Measurements from ENCODE around the gene MLLT3.

The MLLT3 gene

GRCh38 chr9:20569525-20569924 is 52.8 kb downstream of the MLLT3 start:
- POLR2A ChIA-PET: no interaction called here
- CTCF ChIA-PET: interaction anchor here (1.7 kb wide), 1 partner anchor 21 kb away, joined by 3 read pairs; no protein-coding TSS in a partner anchor
- DNase-seq (ENCODE audit: low read depth, low spot score): no peak
- H3K4me3 ChIP-seq (ENCODE audit: low read depth, low read length): no peak overlapping the region
- TF ChIP-seq CTCF (IDR thresholded peaks at IDR 0.05; ENCODE audit: insufficient read depth, low read length, missing control alignments): no peak

- ChIA-PET CTCF (interaction anchor here (1.7 kb wide), 1 partner anchor 22 kb away, joined by 3 read pairs; no protein-coding TSS in a partner anchor), POLR2A (no interaction called here)
- DNase-seq (ENCODE audit: low read depth, low spot score): no peak
- TF ChIP-seq CTCF (IDR thresholded peaks at IDR 0.05; ENCODE audit: insufficient read depth, low read length, missing control alignments): no peak
- H3K4me3 ChIP-seq (ENCODE audit: low read depth, low read length): no peak overlapping the region
Measured at GRCh38 chr9:20568400-20568799, 53.9 kb downstream of the MLLT3 start.

- no peak overlapping the region for H3K4me3 ChIP-seq (ENCODE audit: low read depth, low read length)
- no peak for TF ChIP-seq CTCF (IDR thresholded peaks at IDR 0.05; ENCODE audit: insufficient read depth, low read length, missing control alignments)
- POLR2A ChIA-PET: no interaction called here
- no peak for DNase-seq (ENCODE audit: low read depth, low spot score)
- CTCF ChIA-PET: no interaction called here
Measured at GRCh38 chr9:20566401-20566800, 55.9 kb downstream of the MLLT3 start.

GRCh38 chr9:20564650-20565049 is 57.6 kb downstream of the MLLT3 start:
- ChIA-PET POLR2A (no interaction called here), CTCF (interaction anchor here (1.1 kb wide), 1 partner anchor 60 kb away, joined by 3 read pairs; no protein-coding TSS in a partner anchor)
- DNase-seq (ENCODE audit: low read depth, low spot score): no peak
- H3K4me3 ChIP-seq (ENCODE audit: low read depth, low read length): no peak overlapping the region
- no peak for TF ChIP-seq CTCF (IDR thresholded peaks at IDR 0.05; ENCODE audit: insufficient read depth, low read length, missing control alignments)

GRCh38 chr9:20563917-20564316 is 58.4 kb downstream of the MLLT3 start:
- POLR2A ChIA-PET: no interaction called here

GRCh38 chr9:20562051-20562450 is 60.2 kb downstream of the MLLT3 start:
- ChIA-PET POLR2A (no interaction called here), CTCF (no interaction called here)
- TF ChIP-seq CTCF (IDR thresholded peaks at IDR 0.05; ENCODE audit: insufficient read depth, low read length, missing control alignments): no peak
- no peak for DNase-seq (ENCODE audit: low read depth, low spot score)
- H3K4me3 ChIP-seq (ENCODE audit: low read depth, low read length): no peak overlapping the region

More at GRCh38 chr9:20563917-20564316, 58.4 kb downstream of the MLLT3 start:
- CTCF ChIA-PET: no interaction called here
- H3K4me3 ChIP-seq (ENCODE audit: low read depth, low read length): no peak overlapping the region
- TF ChIP-seq CTCF (IDR thresholded peaks at IDR 0.05; ENCODE audit: insufficient read depth, low read length, missing control alignments): no peak
- no peak for DNase-seq (ENCODE audit: low read depth, low spot score)

Data from AG04449 (cell line).